ENCODE data around the gene PLEKHA1.

Gene PLEKHA1

GRCh38 chr10:122379537-122379936, 5.0 kb downstream of the PLEKHA1 start:
- no peak for DNase-seq

GRCh38 chr10:122380703-122381102, 6.2 kb downstream of the PLEKHA1 start:
- DNase-seq: no peak

GRCh38 chr10:122381680-122382079, 7.2 kb downstream of the PLEKHA1 start:
- no peak for DNase-seq

GRCh38 chr10:122386514-122386913, 12.0 kb downstream of the PLEKHA1 start:
- no peak for DNase-seq

- no peak for DNase-seq
Observed at GRCh38 chr10:122387572-122387971, 13.1 kb downstream of the PLEKHA1 start.

GRCh38 chr10:122388287-122388997, 13.9 kb downstream of the PLEKHA1 start:
- no peak for DNase-seq

- no peak for DNase-seq
Observed at GRCh38 chr10:122390271-122390670, 15.8 kb downstream of the PLEKHA1 start.

- DNase-seq: no peak
Observed at GRCh38 chr10:122390679-122391078, 16.2 kb downstream of the PLEKHA1 start.

- no peak for DNase-seq
Observed at GRCh38 chr10:122391875-122392274, 17.4 kb downstream of the PLEKHA1 start.

GRCh38 chr10:122392835-122393234, 18.3 kb downstream of the PLEKHA1 start:
- DNase-seq: no peak

- DNase-seq: no peak
Observed at GRCh38 chr10:122393288-122393687, 18.8 kb downstream of the PLEKHA1 start.

- no peak for DNase-seq
Observed at GRCh38 chr10:122402548-122403131, 28.1 kb downstream of the PLEKHA1 start.

- no peak for DNase-seq
Observed at GRCh38 chr10:122404576-122404975, 30.1 kb downstream of the PLEKHA1 start.

GRCh38 chr10:122407375-122408125, 33.0 kb downstream of the PLEKHA1 start:
- no peak for DNase-seq

- DNase-seq: no peak
Observed at GRCh38 chr10:122413327-122413726, 38.8 kb downstream of the PLEKHA1 start.

GRCh38 chr10:122417667-122418066, 43.2 kb downstream of the PLEKHA1 start:
- no peak for DNase-seq

- no peak for DNase-seq
Observed at GRCh38 chr10:122419016-122419415, 44.5 kb downstream of the PLEKHA1 start.

- no peak for DNase-seq
Observed at GRCh38 chr10:122419876-122420623, 45.5 kb downstream of the PLEKHA1 start.

GRCh38 chr10:122420624-122421007, 46.1 kb downstream of the PLEKHA1 start:
- no peak for DNase-seq

GRCh38 chr10:122421054-122421625, 46.6 kb downstream of the PLEKHA1 start:
- no peak for DNase-seq

- DNase-seq: no peak
Observed at GRCh38 chr10:122421742-122422141, 47.2 kb downstream of the PLEKHA1 start.

- no peak for DNase-seq
Observed at GRCh38 chr10:122422266-122422989, 47.9 kb downstream of the PLEKHA1 start.
